ENCODE measurements around the gene KLHL18. TPM values are rescaled to one million over a fixed set of nuclear protein-coding genes. Genes with fewer than 3 reads are reported as not detected.

Gene KLHL18
- total RNA-seq, 2 donors from 2014 or later = 23.0 to 25.1 TPM

DNA sequence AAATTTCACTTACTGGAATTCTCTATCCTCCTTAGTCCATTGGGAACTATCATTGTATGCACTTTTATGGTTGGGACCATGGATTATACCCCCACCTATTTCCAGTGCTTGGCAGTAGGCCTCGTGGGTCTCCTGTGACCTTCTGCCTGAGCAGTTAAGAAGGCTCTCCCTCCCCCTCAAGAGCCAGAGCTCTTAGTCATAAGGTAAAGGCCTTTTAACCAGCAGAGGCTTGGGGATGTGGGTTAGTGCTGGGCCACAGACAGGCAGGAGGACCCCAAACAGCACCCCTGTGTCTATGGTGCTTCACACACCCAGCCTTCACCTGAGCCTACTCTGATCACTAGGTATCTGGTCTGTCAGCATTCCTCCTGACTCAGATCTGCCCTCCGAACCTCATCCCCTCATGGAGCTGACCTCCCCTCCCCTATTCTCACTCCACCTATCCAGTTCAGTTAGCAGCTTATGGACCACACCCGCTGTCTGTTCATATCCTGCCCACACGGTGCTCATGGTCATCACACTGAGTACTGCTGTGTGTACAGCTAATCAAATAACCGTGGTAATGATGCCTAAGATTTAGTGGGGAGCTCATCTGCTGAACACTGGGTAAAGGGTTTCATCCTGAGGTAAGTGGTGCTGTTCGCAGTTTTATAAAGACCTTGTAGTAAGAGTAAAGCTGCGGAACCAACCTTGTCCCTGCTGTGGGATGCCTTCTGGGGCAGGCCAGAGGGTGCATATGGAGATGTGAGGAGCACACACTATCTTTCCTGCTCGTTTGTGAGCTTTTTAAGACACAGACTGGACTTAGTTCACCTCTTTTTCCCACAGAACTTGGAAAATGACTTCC, 40.9 kb downstream of the KLHL18 start:
- ATAC-seq (peak; percentile 34 to 52), DNase-seq (ENCODE audit: low spot score in 2 of 2) (no peak)
- Mint-ChIP-seq H3K27ac (peak overlapping the region in 1 of 2 donors; percentile 78), H3K36me3 (no peaks in the 10 kb centered on the region), H3K9me3 (no peaks in the 10 kb centered on the region)

GRCh38 chr3:47324278-47324865, 41.6 kb downstream of the KLHL18 start:
- ATAC-seq = peak; percentile 72 to 78
- no peak overlapping the region for H3K27ac Mint-ChIP-seq
- DNase-seq (ENCODE audit: low spot score in 2 of 2) = peak in 1 of 2 donors; percentile 49
- H3K36me3 Mint-ChIP-seq = no peaks in the 10 kb centered on the region
- no peaks in the 10 kb centered on the region for H3K9me3 Mint-ChIP-seq

- DNase-seq (ENCODE audit: low spot score in 2 of 2) (no peak), ATAC-seq (no peak)
- H3K27ac Mint-ChIP-seq = peak overlapping the region in 1 of 2 donors; percentile 61
- H3K36me3 Mint-ChIP-seq = peaks cover 16 to 27% of the 10 kb centered on the region in 2 donors
- no peaks in the 10 kb centered on the region for H3K9me3 Mint-ChIP-seq
Observed at GRCh38 chr3:47333907-47334306, 51.2 kb downstream of the KLHL18 start.

GRCh38 chr3:47337656-47338055, 54.9 kb downstream of the KLHL18 start:
- ATAC-seq (no peak), DNase-seq (ENCODE audit: low spot score in 2 of 2) (no peak)
- Mint-ChIP-seq H3K36me3 (peaks cover 20 to 22% of the 10 kb centered on the region in 2 donors), H3K27ac (peak overlapping the region in 1 of 2 donors; percentile 19), H3K9me3 (no peaks in the 10 kb centered on the region)

DNA sequence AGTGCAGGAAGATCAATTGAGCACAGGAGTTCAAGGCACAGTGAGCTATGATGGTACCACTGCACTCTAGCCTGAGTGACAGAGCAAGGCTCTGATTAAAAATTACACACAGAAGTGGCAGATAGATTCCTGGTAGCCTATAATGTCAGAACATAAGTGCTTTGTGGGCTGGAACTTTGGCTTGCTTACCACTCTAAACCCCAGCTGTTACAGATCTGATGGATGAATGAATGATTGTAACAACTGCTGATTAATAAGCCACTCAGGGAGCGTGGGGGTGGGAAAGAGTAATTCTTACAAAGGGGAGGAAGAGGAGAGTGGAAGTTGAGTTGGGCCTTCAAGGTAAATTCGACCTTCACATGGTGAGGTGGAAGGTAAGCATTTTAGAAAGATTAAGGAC, 57.2 kb downstream of the KLHL18 start:
- no peak for DNase-seq (ENCODE audit: low spot score in 2 of 2)
- Mint-ChIP-seq H3K27ac (peak overlapping the region in 1 of 2 donors; percentile 70), H3K9me3 (no peaks in the 10 kb centered on the region), H3K36me3 (peaks cover 20 to 26% of the 10 kb centered on the region in 2 donors)
- ATAC-seq = no peak

DNA sequence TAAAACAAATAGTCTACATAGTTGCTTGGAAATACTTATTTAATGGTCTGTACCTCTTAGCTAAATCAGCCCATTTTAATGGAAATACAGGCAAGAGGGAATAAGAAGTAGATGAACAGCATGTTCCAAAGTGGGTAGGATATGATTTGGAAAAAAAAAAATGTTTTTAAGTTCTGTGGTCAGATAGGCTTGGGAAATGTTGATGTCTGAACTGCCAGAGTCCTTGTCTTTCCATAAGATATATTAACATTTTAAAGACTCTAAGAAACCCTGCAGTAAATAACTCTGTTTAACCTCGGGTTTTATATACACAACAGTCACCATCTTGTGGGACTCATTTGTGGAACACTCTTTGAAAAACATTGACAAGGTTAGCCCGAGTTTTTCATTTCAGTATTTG, 58.1 kb downstream of the KLHL18 start:
- Mint-ChIP-seq H3K27ac (no peak overlapping the region), H3K36me3 (peaks cover 20 to 35% of the 10 kb centered on the region in 2 donors), H3K9me3 (no peaks in the 10 kb centered on the region)
- DNase-seq (ENCODE audit: low spot score in 2 of 2) (no peak), ATAC-seq (no peak)

GRCh38 chr3:47342151-47342550, 59.4 kb downstream of the KLHL18 start:
- peak overlapping the region; percentile 15 to 94 for H3K27ac Mint-ChIP-seq
- no peaks in the 10 kb centered on the region for H3K9me3 Mint-ChIP-seq
- H3K36me3 Mint-ChIP-seq = peaks cover 12 to 25% of the 10 kb centered on the region in 2 donors
- ATAC-seq (no peak), DNase-seq (ENCODE audit: low spot score in 2 of 2) (no peak)

- DNase-seq (ENCODE audit: low spot score in 2 of 2) = no peak
- peak overlapping the region; percentile 15 to 94 for H3K27ac Mint-ChIP-seq
- peaks cover 10 to 19% of the 10 kb centered on the region in 2 donors for H3K36me3 Mint-ChIP-seq
- no peak for ATAC-seq
- no peaks in the 10 kb centered on the region for H3K9me3 Mint-ChIP-seq
Observed at GRCh38 chr3:47342812-47343211, 60.1 kb downstream of the KLHL18 start.

DNA sequence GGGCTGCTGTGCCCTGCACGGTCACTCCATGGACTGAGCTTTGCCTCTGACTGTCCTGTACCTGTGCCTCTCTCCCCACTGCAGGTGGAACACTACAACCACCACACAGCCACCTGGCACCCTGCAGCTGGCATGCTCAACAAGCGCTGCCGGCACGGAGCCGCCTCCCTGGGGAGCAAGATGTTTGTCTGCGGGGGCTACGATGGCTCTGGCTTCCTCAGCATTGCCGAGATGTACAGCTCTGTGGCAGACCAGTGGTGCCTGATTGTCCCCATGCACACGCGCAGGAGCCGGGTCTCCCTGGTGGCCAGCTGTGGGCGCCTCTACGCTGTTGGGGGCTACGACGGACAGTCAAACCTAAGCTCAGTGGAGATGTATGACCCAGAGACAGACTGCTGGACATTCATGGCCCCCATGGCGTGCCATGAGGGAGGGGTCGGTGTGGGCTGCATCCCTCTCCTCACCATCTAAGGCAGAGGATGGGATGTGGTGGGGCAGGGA, 60.8 kb downstream of the KLHL18 start:
- ATAC-seq = no peak
- Mint-ChIP-seq H3K27ac (no peak overlapping the region), H3K36me3 (peaks cover 5 to 13% of the 10 kb centered on the region in 2 donors), H3K9me3 (no peaks in the 10 kb centered on the region)
- DNase-seq (ENCODE audit: low spot score in 2 of 2) = no peak

GRCh38 chr3:47344971-47345370, 62.2 kb downstream of the KLHL18 start:
- DNase-seq (ENCODE audit: low spot score in 2 of 2) = no peak
- Mint-ChIP-seq H3K9me3 (no peaks in the 10 kb centered on the region), H3K27ac (peak overlapping the region; percentile 56 to 82), H3K36me3 (peaks cover 2 to 13% of the 10 kb centered on the region in 2 donors)
- ATAC-seq = no peak

- H3K9me3 Mint-ChIP-seq = no peaks in the 10 kb centered on the region
- DNase-seq (ENCODE audit: low spot score in 2 of 2) = no peak
- ATAC-seq = no peak
- H3K36me3 Mint-ChIP-seq = peaks cover 0 to 13% of the 10 kb centered on the region in 2 donors
- H3K27ac Mint-ChIP-seq = peak overlapping the region in 1 of 2 donors; percentile 14
Observed at GRCh38 chr3:47347217-47347801, 64.6 kb downstream of the KLHL18 start.

DNA sequence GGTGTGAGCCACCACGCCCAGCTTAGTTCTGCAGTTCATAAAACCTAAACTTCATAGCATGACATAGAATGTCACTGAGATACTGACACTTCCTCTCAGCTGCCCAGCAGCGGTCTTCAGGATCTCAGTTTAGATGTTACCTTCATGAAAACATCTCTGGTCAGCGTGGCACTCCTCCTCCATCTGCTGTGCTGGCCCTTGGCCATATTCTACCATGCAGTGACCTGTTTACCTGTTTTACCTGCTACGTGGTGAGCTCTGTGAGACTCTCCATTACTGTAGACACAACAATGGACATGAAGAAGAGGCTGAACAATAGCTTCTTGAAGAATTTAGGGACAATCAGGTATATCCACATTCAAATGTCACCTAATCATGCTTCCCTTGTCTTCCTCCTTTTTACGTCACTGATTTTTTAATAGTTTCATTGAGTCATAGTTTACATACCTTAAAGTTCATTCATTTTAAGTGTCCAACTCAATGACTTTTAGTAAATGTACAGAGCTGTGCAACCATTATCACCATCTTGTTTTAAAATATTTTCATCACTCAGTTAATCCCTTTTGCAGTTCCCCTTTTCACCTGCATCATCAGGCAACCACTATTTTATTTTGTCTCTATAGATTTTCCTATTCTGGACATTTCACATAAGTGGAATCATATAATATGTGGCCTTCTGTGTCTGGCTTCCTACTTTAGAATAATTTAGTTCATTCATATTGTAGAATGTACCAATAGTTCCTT, 65.8 kb downstream of the KLHL18 start:
- no peaks in the 10 kb centered on the region for H3K9me3 Mint-ChIP-seq
- DNase-seq (ENCODE audit: low spot score in 2 of 2) (no peak), ATAC-seq (no peak)
- peaks cover 0 to 13% of the 10 kb centered on the region in 2 donors for H3K36me3 Mint-ChIP-seq
- H3K27ac Mint-ChIP-seq = peak overlapping the region in 1 of 2 donors; percentile 14

DNA sequence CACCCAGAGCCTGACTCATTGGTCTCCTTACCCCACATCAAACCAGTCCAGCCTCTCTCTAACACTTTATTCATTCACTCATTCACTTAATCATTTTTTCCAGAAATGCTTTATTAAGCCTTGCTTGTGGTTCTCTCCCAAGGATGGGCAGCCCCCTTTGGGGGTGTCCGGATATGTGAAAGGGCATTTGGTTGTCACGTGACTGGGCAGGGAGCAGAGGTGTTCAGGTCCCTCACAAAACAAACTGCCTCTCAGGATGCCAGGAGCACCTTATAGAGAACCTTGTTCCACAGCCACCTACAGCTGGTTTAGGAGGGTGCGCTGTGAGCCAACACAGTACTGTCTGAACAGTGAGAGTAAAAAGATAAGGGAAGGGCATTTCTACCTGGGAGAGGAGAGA, 72.3 kb downstream of the KLHL18 start:
- Mint-ChIP-seq H3K27ac (peak overlapping the region; percentile 62 to 86), H3K9me3 (peaks cover under 1 to 9% of the 10 kb centered on the region in 2 donors), H3K36me3 (peaks cover 8 to 19% of the 10 kb centered on the region in 2 donors)
- ATAC-seq (no peak), DNase-seq (ENCODE audit: low spot score in 2 of 2) (no peak)

DNA sequence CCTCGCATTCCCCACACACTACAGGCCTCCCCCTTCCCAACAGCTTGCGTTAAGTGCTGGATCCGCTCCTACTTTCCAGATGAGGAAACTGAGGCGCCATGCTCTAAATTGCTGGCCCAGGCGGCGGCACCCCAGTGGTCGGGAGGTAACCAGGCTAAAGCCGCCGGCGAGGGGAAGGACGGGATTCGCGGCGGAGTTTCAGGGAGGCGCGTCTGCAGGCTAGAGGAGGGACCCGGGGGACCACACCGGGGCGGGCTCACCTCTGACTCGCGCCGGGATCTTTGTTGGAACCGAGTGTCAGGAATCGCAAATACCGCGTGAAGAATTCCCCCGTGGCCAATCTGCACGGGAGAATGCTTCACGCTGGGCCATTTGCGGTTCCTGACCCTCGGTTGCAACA, 73.5 kb downstream of the KLHL18 start:
- Mint-ChIP-seq H3K36me3 (peaks cover 14 to 26% of the 10 kb centered on the region in 2 donors), H3K27ac (no peak overlapping the region), H3K9me3 (peaks cover 6 to 14% of the 10 kb centered on the region in 2 donors)
- ATAC-seq (no peak), DNase-seq (ENCODE audit: low spot score in 2 of 2) (no peak)

DNA sequence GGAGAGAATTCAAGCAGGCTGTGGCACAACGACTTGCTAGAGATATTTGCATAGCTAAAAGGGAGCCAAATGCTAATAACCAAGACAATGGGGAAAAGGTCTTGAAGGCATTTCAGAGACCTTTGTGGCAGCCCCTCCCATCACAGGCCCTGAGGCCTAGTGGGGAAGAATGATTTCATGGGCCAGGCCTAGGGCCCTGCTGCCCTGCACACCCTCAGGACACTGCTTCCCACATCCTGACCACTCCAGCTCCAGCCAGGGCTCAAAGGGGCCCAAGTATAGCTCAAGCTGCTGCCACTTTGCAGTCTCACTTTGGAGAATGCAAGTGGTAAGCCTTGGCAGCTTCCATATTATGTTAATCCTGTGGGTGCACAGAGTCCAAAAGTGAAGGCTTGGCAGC, 76.6 kb downstream of the KLHL18 start:
- Mint-ChIP-seq H3K36me3 (peaks cover 24 to 37% of the 10 kb centered on the region in 2 donors), H3K9me3 (peaks cover 14 to 21% of the 10 kb centered on the region in 2 donors), H3K27ac (peak overlapping the region in 1 of 2 donors; percentile 67)
- DNase-seq (ENCODE audit: low spot score in 2 of 2) (no peak), ATAC-seq (no peak)

- DNase-seq (ENCODE audit: low spot score in 2 of 2) (peak in 1 of 2 donors; percentile 22), ATAC-seq (peak; percentile 84 to 86)
- Mint-ChIP-seq H3K36me3 (peaks cover 24 to 37% of the 10 kb centered on the region in 2 donors), H3K9me3 (peaks cover 14 to 21% of the 10 kb centered on the region in 2 donors), H3K27ac (peak overlapping the region; percentile 67 to 90)
Observed at GRCh38 chr3:47360110-47360517, 77.4 kb downstream of the KLHL18 start.

Measured in activated naive CD4-positive, alpha-beta T cell treated with anti-CD3 and anti-CD28 coated beads, Interleukin-2, amount 50 U/mL, for 72 hours (primary cell).